GM12878 (cell line): ENCODE data around the gene MLXIP. TPM values are rescaled to one million over a fixed set of nuclear protein-coding genes. Genes with fewer than 3 reads are reported as not detected.

Experiments used
- ATAC-seq: fragments of 200-7000 bp; cut with Tn5 transposase; 3 replicates; pipeline ENCODE4 v1.9.1; 2020; ENCODE audit warnings: mild to moderate bottlenecking, moderate library complexity
- BruUV-seq: library from RNA; stranded (reverse); fragments of 400-500 nt; replicated peaks from 2 replicates; lab custom pipeline; 2021; lab: Mats Ljungman, UMichigan
- CTCF ChIA-PET: fragments of 300-600 bp; sonication (Branson Sonifier 250); formaldehyde crosslinking; extraction: SDS; loops from one replicate; lab custom pipeline; 2021; ENCODE audit warnings: inconsistent platforms; lab: Yijun Ruan, JAX
- POLR2A ChIA-PET: fragments of 350-600 bp; formaldehyde crosslinking; extraction: SDS; loops from one replicate; lab custom pipeline; 2021; ENCODE audit warnings: inconsistent platforms; lab: Charles Lee
- RAD21 ChIA-PET: fragments of 300-600 bp; sonication (Branson Sonifier 250); formaldehyde crosslinking; loops from one replicate; lab custom pipeline; 2023; ENCODE audit warnings: antibody characterized with exemption; ENCODE audit not compliant: unreplicated experiment; lab: Charles Lee
- SMC1A ChIA-PET: fragments of 300-600 bp; sonication (Branson Sonifier 250); formaldehyde crosslinking; loops from one replicate; lab custom pipeline; 2023; ENCODE audit not compliant: unreplicated experiment, uncharacterized antibody; lab: Charles Lee
- DNase-seq: peaks from one replicate; pipeline ENCODE4 v3.0.0-alpha.2; 2011; ENCODE audit warnings: low read depth, low spot score
- FAIRE-seq: peaks from 3 replicates; lab custom pipeline; 2011; peaks lifted over from hg19 to GRCh38; lab: Jason Lieb, UNC
- H2AFZ ChIP-seq: 2 replicates; pipeline ENCODE4 v1.6.0; 2011; ENCODE audit warnings: low read depth, low read length, control low read depth; ENCODE audit not compliant: control insufficient read depth
- H3K27ac ChIP-seq: 2 replicates; pipeline ENCODE4 v1.5.1; 2011; ENCODE audit warnings: control low read depth; ENCODE audit not compliant: control insufficient read depth, insufficient read depth
- H3K27me3 ChIP-seq, 2 experiments: replicated peaks in 1 of 2; 2 replicates each; pipeline versions ENCODE4 v1.6.0 to v1.6.1; 2011; ENCODE audit warnings: low read length in 1 of 2; ENCODE audit not compliant: control insufficient read depth in 2 of 2, insufficient read depth in 2 of 2
- H3K36me3 ChIP-seq, 2 experiments: 2 replicates each; pipeline ENCODE4 v1.5.1; 2011; ENCODE audit warnings: low read length in 1 of 2; ENCODE audit not compliant: control insufficient read depth in 2 of 2, insufficient read depth in 2 of 2
- H3K4me1 ChIP-seq: 2 replicates; pipeline ENCODE4 v1.6.1; 2011; ENCODE audit warnings: mild to moderate bottlenecking, low read length, moderate library complexity, mixed read lengths; ENCODE audit not compliant: control insufficient read depth, insufficient read depth
- H3K4me2 ChIP-seq: 2 replicates; pipeline ENCODE4 v1.6.0; 2011; ENCODE audit warnings: control low read depth; ENCODE audit not compliant: control insufficient read depth, insufficient read depth
- H3K4me3 ChIP-seq: fragments of 200-600 bp; sonication (generic); 2 replicates; pipeline ENCODE4 v1.5.1; 2016
- H3K79me2 ChIP-seq: 2 replicates; pipeline ENCODE4 v1.6.0; 2011; ENCODE audit warnings: low read length; ENCODE audit not compliant: control insufficient read depth, insufficient read depth
- H3K9ac ChIP-seq: 2 replicates; pipeline ENCODE4 v1.8.0; 2011; ENCODE audit warnings: low read length, control low read depth, mixed read lengths; ENCODE audit not compliant: control insufficient read depth, insufficient read depth
- H3K9me3 ChIP-seq: replicated peaks from 3 replicates; pipeline ENCODE4 v1.5.1; 2011; ENCODE audit warnings: mild to moderate bottlenecking, low read length; ENCODE audit not compliant: control insufficient read depth, insufficient read depth
- H4K20me1 ChIP-seq: 2 replicates; pipeline ENCODE4 v1.6.0; 2011; ENCODE audit not compliant: control insufficient read depth, insufficient read depth
- CBX3 ChIP-seq: fragments of 200-600 bp; sonication (generic); IDR thresholded peaks from 2 replicates; pipeline ENCODE4 v1.6.1; 2016; ENCODE audit warnings: low read depth, borderline replicate concordance
- FOS ChIP-seq: IDR thresholded peaks from 3 replicates; pipeline ENCODE4 v1.6.1; 2011; ENCODE audit warnings: borderline replicate concordance; ENCODE audit not compliant: insufficient read length; ENCODE audit errors: extremely low read depth
- FOXM1 ChIP-seq: IDR thresholded peaks from 2 replicates; pipeline ENCODE4 v1.6.1; 2012; ENCODE audit warnings: low read depth, mild to moderate bottlenecking, inconsistent platforms, low read length, moderate library complexity
- MEF2B ChIP-seq: fragments of 450-650 bp; IDR thresholded peaks from 2 replicates; pipeline ENCODE4 v1.6.1; 2018; ENCODE audit warnings: mild to moderate bottlenecking, moderate library complexity; ENCODE audit not compliant: partially characterized antibody, poor library complexity, severe bottlenecking
- NFIC ChIP-seq: IDR thresholded peaks from 2 replicates; pipeline ENCODE4 v1.6.1; 2012; ENCODE audit warnings: low read depth, mild to moderate bottlenecking, inconsistent platforms, low read length, moderate library complexity
- NFYA ChIP-seq: IDR thresholded peaks from 2 replicates; pipeline ENCODE4 v1.6.1; 2011; ENCODE audit warnings: low read depth, mild to moderate bottlenecking, low read length, improper control_type of control experiment, borderline replicate concordance
- POLR2AphosphoS2 ChIP-seq: IDR thresholded peaks from 2 replicates; pipeline ENCODE4 v1.6.1; 2011; ENCODE audit warnings: low read depth, mild to moderate bottlenecking, low read length, improper control_type of control experiment, moderate library complexity
- POU2F2 ChIP-seq: IDR thresholded peaks from 3 replicates; pipeline ENCODE4 v1.6.1; 2011; ENCODE audit warnings: low read depth, mild to moderate bottlenecking, low read length, borderline replicate concordance
- RAD51 ChIP-seq: fragments of 450-650 bp; IDR thresholded peaks from 2 replicates; pipeline ENCODE4 v1.6.1; 2016; ENCODE audit warnings: moderate library complexity, mild to moderate bottlenecking, inconsistent platforms
- RELA ChIP-seq: fragments of 450-650 bp; IDR thresholded peaks from 2 replicates; pipeline ENCODE4 v1.8.0; 2014; ENCODE audit warnings: borderline replicate concordance; ENCODE audit not compliant: partially characterized antibody
- SREBF2 ChIP-seq: IDR thresholded peaks from 2 replicates; pipeline ENCODE4 v1.6.1; 2012; ENCODE audit warnings: mild to moderate bottlenecking, low read length
- ZNF217 ChIP-seq: fragments of 450-650 bp; IDR thresholded peaks from 2 replicates; pipeline ENCODE4 v1.6.1; 2017; ENCODE audit warnings: antibody characterized with exemption, mild to moderate bottlenecking
- WGBS: methylation state at CpG from one replicate; pipeline ENCODE4 v1.1.6; 2016; ENCODE audit warnings: low lambda C conversion rate; ENCODE audit not compliant: insufficient replicate concordance, insufficient coverage; ENCODE audit errors: missing lambda C conversion rate; 5-methylcytosine and 5-hydroxymethylcytosine counted together
- in situ Hi-C: fragments of 300-500 bp; cut with MboI; formaldehyde crosslinking; loops from 9 replicates; pipeline ENCODE4 v1.14.3; 2018; ENCODE audit warnings: mixed read lengths
- intact Hi-C: fragments of 100-400 bp; cut with micrococcal nuclease; formaldehyde crosslinking; loops from one replicate; pipeline ENCODE4 v1.14.2; 2022; ENCODE audit not compliant: unreplicated experiment
- polyA plus RNA-seq, 11 experiments: library from polyadenylated mRNA; depleted of rRNA in 4 of 11; unstranded in 6 of 11; stranded (reverse) in 5 of 11; fragments of >200 nt; fragmentation: Nextera tagmentation in 4 of 11; fragmentation: Illumina TruSeq in 1 of 11; extraction: Ambion mirVana in 4 of 11; extraction: Trizol in 1 of 11; gene quantifications; 1 replicate in 1 of 11; 2 replicates in 10 of 11; pipeline versions ENCODE4 v1.2.1 to v1.2.3, GENCODE V29; 2011 to 2016; ENCODE audit warnings: inconsistent platforms in 2 of 11, missing spikeins in 2 of 11, low read depth in 1 of 11
- total RNA-seq, 4 experiments: library from RNA; depleted of rRNA in 3 of 4; stranded (reverse); fragments of >200 nt in 3 of 4; fragmentation: Illumina TruSeq in 1 of 4; extraction: Trizol in 1 of 4; gene quantifications; 2 replicates each; pipeline versions ENCODE4 v1.2.1 to v1.2.3, GENCODE V29; 2013 to 2021
- TF ChIP-seq, protein P1 (sequence below): fragments of 450-650 bp; IDR thresholded peaks from 2 replicates; pipeline ENCODE4 v1.6.1; 2017; ENCODE audit warnings: low read depth, mild to moderate bottlenecking, moderate library complexity
- TF ChIP-seq, protein P2 (sequence below): fragments of 450-650 bp; formaldehyde crosslinking; IDR thresholded peaks from 2 replicates; pipeline ENCODE4 v1.4.0; 2022; ENCODE audit warnings: mild to moderate bottlenecking, moderate library complexity
- TF ChIP-seq, protein P3 (sequence below): fragments of 450-650 bp; IDR thresholded peaks from 2 replicates; pipeline ENCODE4 v1.6.1; 2017; ENCODE audit warnings: mild to moderate bottlenecking, moderate library complexity

Gene MLXIP
- total and polyA plus RNA-seq, 10 of the 15 experiments (the other 5 are each of a cell fraction or from before 2014, with no cell fraction given) = 1.1 to 23.7 (median 7.0) TPM

DNA sequence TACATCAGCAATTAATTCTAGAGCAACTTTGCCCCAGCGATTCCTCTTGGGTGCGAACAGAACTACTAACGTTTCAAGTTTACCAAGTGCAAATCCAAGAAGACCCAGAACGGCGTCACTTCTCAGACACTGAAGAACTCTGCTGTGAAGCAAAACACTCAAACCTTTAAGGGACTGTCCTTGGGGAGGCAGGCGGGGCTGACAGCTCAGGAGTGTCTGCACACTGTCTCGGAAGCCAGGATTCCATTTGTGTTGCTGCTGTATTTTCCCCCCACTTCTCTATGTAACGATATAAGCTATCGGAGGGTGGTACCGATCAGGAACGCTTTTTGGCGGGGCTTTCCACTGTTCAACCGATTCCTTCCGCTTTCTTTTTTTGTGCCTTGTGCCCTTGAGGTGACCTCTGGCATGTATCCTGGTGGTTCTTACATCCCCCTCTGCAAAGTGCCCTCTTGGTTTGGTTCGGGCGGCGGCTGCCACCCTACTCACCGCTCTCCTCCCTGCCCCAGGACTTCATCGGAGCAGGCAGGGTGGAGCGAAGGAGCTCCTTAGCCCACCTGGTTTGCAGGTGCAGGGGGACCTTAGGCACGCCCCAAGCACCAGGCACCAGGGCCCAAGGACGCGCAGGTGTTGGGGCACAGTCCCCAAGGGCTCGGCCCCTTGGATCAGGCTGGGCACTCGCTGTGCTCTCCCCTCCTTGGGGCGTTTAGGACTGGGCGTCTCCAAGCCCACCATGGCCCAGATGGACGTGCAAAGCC lies 19.2 kb upstream of the MLXIP start:
- no peaks in the 10 kb centered on the region for H3K9me3 ChIP-seq
- FAIRE-seq = no peak
- SMC1A ChIA-PET = no interaction called here
- TF ChIP-seq, protein P1, sequence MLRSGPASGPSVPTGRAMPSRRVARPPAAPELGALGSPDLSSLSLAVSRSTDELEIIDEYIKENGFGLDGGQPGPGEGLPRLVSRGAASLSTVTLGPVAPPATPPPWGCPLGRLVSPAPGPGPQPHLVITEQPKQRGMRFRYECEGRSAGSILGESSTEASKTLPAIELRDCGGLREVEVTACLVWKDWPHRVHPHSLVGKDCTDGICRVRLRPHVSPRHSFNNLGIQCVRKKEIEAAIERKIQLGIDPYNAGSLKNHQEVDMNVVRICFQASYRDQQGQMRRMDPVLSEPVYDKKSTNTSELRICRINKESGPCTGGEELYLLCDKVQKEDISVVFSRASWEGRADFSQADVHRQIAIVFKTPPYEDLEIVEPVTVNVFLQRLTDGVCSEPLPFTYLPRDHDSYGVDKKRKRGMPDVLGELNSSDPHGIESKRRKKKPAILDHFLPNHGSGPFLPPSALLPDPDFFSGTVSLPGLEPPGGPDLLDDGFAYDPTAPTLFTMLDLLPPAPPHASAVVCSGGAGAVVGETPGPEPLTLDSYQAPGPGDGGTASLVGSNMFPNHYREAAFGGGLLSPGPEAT = no peak
- no peak for TF ChIP-seq NFIC
- TF ChIP-seq, protein P2, sequence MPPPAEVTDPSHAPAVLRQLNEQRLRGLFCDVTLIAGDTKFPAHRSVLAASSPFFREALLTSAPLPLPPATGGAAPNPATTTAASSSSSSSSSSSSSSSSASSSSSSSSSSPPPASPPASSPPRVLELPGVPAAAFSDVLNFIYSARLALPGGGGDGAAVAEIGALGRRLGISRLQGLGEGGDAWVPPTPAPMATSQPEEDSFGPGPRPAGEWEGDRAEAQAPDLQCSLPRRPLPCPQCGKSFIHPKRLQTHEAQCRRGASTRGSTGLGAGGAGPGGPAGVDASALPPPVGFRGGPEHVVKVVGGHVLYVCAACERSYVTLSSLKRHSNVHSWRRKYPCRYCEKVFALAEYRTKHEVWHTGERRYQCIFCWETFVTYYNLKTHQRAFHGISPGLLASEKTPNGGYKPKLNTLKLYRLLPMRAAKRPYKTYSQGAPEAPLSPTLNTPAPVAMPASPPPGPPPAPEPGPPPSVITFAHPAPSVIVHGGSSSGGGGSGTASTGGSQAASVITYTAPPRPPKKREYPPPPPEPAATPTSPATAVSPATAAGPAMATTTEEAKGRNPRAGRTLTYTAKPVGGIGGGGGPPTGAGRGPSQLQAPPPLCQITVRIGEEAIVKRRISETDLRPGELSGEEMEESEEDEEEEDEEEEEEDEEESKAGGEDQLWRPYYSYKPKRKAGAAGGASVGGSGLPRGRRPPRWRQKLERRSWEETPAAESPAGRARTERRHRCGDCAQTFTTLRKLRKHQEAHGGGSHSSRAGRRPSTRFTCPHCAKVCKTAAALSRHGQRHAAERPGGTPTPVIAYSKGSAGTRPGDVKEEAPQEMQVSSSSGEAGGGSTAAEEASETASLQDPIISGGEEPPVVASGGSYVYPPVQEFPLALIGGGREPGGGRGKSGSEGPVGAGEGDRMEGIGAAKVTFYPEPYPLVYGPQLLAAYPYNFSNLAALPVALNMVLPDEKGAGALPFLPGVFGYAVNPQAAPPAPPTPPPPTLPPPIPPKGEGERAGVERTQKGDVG = no peak
- TF ChIP-seq RAD51 = no peak
- no peak for TF ChIP-seq RELA
- TF ChIP-seq, protein P3, sequence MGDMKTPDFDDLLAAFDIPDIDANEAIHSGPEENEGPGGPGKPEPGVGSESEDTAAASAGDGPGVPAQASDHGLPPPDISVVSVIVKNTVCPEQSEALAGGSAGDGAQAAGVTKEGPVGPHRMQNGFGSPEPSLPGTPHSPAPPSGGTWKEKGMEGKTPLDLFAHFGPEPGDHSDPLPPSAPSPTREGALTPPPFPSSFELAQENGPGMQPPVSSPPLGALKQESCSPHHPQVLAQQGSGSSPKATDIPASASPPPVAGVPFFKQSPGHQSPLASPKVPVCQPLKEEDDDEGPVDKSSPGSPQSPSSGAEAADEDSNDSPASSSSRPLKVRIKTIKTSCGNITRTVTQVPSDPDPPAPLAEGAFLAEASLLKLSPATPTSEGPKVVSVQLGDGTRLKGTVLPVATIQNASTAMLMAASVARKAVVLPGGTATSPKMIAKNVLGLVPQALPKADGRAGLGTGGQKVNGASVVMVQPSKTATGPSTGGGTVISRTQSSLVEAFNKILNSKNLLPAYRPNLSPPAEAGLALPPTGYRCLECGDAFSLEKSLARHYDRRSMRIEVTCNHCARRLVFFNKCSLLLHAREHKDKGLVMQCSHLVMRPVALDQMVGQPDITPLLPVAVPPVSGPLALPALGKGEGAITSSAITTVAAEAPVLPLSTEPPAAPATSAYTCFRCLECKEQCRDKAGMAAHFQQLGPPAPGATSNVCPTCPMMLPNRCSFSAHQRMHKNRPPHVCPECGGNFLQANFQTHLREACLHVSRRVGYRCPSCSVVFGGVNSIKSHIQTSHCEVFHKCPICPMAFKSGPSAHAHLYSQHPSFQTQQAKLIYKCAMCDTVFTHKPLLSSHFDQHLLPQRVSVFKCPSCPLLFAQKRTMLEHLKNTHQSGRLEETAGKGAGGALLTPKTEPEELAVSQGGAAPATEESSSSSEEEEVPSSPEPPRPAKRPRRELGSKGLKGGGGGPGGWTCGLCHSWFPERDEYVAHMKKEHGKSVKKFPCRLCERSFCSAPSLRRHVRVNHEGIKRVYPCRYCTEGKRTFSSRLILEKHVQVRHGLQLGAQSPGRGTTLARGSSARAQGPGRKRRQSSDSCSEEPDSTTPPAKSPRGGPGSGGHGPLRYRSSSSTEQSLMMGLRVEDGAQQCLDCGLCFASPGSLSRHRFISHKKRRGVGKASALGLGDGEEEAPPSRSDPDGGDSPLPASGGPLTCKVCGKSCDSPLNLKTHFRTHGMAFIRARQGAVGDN = no peak
- no peak for TF ChIP-seq NFYA
- no peak for TF ChIP-seq POLR2AphosphoS2
- no peak for TF ChIP-seq MEF2B
- TF ChIP-seq CBX3 = no peak
- no peak for TF ChIP-seq POU2F2
- no peak for TF ChIP-seq FOS
- no peak for TF ChIP-seq ZNF217
- no peak for TF ChIP-seq FOXM1
- TF ChIP-seq SREBF2 = no peak

More for the DNA sequence above, 19.2 kb upstream of the MLXIP start:
- WGBS = 88% methylated on average over 28 of the region's 28 CpGs
- no TSS peak for BruUV-seq
- Histone ChIP-seq H3K27me3 (no peaks in the 10 kb centered on the region), H3K4me2 (no peak overlapping the region), H3K9ac (no peak overlapping the region), H2AFZ (no peak overlapping the region), H3K4me3 (no peak overlapping the region), H4K20me1 (no peaks in the 10 kb centered on the region), H3K27ac (no peak overlapping the region), H3K36me3 (peaks cover 0 to 2% of the 10 kb centered on the region in 2 experiments; a peak in 1 of 4 replicates), H3K4me1 (no peaks in the 10 kb centered on the region), H3K79me2 (no peaks in the 10 kb centered on the region)
- POLR2A ChIA-PET = no interaction called here
- intact Hi-C loops = no loop called here
- in situ Hi-C loops = loop anchor here (5.0 kb wide), 2 partner anchors 63 to 133 kb away; no protein-coding TSS in a partner anchor
- DNase-seq (no peak), ATAC-seq (no peak)
- RAD21 ChIA-PET = no interaction called here
- CTCF ChIA-PET = interaction anchor here (1.0 kb wide), 1 partner anchor 63 kb away, joined by 3 read pairs; no protein-coding TSS in a partner anchor
